ENCODE measurements around the gene FEM1C.

GRCh38 chr5:115490596-115490995, 54.0 kb downstream of the FEM1C start:
- TF ChIP-seq POLR2A (IDR thresholded peaks at IDR 0.05) = no peak
- TF ChIP-seq, protein P1, sequence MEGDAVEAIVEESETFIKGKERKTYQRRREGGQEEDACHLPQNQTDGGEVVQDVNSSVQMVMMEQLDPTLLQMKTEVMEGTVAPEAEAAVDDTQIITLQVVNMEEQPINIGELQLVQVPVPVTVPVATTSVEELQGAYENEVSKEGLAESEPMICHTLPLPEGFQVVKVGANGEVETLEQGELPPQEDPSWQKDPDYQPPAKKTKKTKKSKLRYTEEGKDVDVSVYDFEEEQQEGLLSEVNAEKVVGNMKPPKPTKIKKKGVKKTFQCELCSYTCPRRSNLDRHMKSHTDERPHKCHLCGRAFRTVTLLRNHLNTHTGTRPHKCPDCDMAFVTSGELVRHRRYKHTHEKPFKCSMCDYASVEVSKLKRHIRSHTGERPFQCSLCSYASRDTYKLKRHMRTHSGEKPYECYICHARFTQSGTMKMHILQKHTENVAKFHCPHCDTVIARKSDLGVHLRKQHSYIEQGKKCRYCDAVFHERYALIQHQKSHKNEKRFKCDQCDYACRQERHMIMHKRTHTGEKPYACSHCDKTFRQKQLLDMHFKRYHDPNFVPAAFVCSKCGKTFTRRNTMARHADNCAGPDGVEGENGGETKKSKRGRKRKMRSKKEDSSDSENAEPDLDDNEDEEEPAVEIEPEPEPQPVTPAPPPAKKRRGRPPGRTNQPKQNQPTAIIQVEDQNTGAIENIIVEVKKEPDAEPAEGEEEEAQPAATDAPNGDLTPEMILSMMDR (IDR thresholded peaks at IDR 0.05) = no peak

Measured in lower leg skin (tissue), 3 donors.